Measurements from ENCODE around the gene UBE2R2. TPM values are rescaled to one million over a fixed set of nuclear protein-coding genes. Genes with fewer than 3 reads are reported as not detected.

Gene UBE2R2
- total and polyA plus RNA-seq, 2 donors (not counting 3 experiments of a cell fraction or from before 2014, with no cell fraction given) = 23.9 to 54.3 TPM

DNA sequence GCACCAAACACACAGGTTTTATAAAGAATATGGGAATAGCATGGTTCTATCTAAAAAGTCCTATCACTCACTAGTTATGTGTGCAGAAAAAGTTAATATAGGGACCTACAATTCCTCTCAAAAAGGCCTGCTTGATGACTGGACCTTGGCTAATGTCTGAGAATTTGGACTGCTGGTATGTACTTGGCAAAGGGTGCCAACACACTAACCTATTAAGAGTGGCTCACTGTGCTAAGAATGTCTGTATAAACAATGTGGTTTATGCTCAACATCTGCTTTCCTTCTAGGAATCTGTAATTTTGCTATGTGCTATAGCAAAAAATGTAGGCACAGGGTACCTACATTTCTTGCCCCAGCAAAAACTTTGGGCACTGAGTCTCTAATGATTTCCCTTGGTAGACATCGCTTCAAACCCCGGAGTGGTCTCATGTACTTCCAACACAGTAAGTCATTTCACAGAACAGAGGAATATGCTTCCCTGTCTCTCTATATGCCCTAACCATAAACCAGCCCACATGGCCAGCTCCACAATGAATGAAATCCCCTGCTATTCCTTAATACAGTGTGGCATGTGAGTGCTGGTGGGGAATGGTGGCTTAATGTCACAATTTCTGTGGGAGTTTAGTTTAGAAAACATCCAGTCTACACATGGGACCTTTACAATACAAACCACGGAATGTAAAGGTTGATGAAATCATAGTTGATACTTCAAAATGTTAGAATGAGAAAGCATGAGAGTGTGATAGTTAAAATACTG, 130.0 kb downstream of the UBE2R2 start:
- Histone ChIP-seq H3K36me3 (ENCODE audit: control insufficient read depth in 2 of 2, extremely low read depth in 1 of 2, insufficient read depth in 2 of 2, low read length in 2 of 2) (peaks cover 7 to 19% of the 10 kb centered on the region in 2 experiments), H2AFZ (ENCODE audit: low read depth, low read length) (no peak overlapping the region), H3K4me2 (ENCODE audit: insufficient read depth, low read length) (no peak overlapping the region), H3K27me3 (ENCODE audit: control insufficient read depth in 2 of 2, insufficient read depth in 2 of 2, low read length in 2 of 2) (no peaks in the 10 kb centered on the region), H3K9ac (replicated peaks; ENCODE audit: extremely low read depth, insufficient read depth, low read length) (no peak overlapping the region), H4K20me1 (replicated peaks; ENCODE audit: control insufficient read depth, extremely low read depth, insufficient read depth, low read length) (no peaks in the 10 kb centered on the region), H3K4me1 (ENCODE audit: control insufficient read depth, extremely low read depth, insufficient read depth, low read length) (peaks cover 24% of the 10 kb centered on the region), H3K79me2 (ENCODE audit: control insufficient read depth, insufficient read depth, low read length) (peaks cover 17% of the 10 kb centered on the region), H3K27ac (ENCODE audit: insufficient read depth, low read depth, low read length) (peak overlapping the region; percentile 39), H3K9me3 (replicated peaks; ENCODE audit: control insufficient read depth, insufficient read depth, low read length) (no peaks in the 10 kb centered on the region), H3K4me3 (replicated peaks in 1 of 3; ENCODE audit: insufficient read depth in 1 of 3, low read depth in 1 of 3, low read length in 3 of 3) (no peak overlapping the region), H3K9me1 (replicated peaks; ENCODE audit: control insufficient read depth, extremely low read depth, insufficient read depth, low read length) (no peaks in the 10 kb centered on the region)
- FAIRE-seq (no peak), DNase-seq (ENCODE audit: low read depth, low spot score) (peak; percentile 58)
- ChIA-PET POLR2A (no interaction called here), CTCF (no interaction called here)
- dilution Hi-C loops (cut with MboI; ENCODE audit: extremely low pct_ligation_motif_present, low sequenced_read_pairs) = no loop called here
- intact Hi-C loops (cut with micrococcal nuclease) = no loop called here
- peak; percentile 52 for TF ChIP-seq FOS (IDR thresholded peaks at IDR 0.05; ENCODE audit: borderline replicate concordance, insufficient read depth, low read length)
- no peak for TF ChIP-seq EZH2 (IDR thresholded peaks at IDR 0.05; ENCODE audit: borderline replicate concordance, low read depth, low read length, severe bottlenecking)
- peak; percentile 60 for TF ChIP-seq POLR2AphosphoS5 (IDR thresholded peaks at IDR 0.05; ENCODE audit: insufficient read depth, low read depth, low read length)
- TF ChIP-seq POLR2A (IDR thresholded peaks at IDR 0.05; ENCODE audit: low read depth, low read length) = no peak
- no peak for TF ChIP-seq MYC (IDR thresholded peaks at IDR 0.05; ENCODE audit: low read depth, low read length)
- no TSS peak for BruUV-seq (replicated peaks)

DNA sequence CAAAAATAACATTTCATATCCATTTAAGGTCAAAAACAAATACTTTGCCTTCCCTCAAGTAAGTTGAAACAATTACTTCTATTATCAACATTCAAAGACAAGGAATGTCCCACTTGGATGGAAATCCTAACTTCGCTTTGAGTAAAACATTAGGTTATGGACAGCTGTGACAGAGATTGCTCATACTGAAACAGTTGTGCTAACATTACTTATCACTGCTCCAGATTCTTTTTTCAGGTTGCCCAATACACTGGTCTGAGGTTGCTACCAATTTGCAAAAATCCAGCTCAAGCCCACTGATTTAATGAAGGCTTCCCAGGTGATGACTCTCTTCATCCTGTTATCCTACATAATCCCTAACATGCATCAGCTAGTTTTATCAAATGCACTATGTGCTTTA, 133.4 kb downstream of the UBE2R2 start:
- ChIA-PET CTCF (interaction anchor here (0.7 kb wide), 1 partner anchor 117 kb away, joined by 3 read pairs; no protein-coding TSS in a partner anchor), POLR2A (no interaction called here)
- H3K27me3 ChIP-seq (ENCODE audit: control insufficient read depth in 2 of 2, insufficient read depth in 2 of 2, low read length in 2 of 2) = no peaks in the 10 kb centered on the region
- H4K20me1 ChIP-seq (replicated peaks; ENCODE audit: control insufficient read depth, extremely low read depth, insufficient read depth, low read length) = no peaks in the 10 kb centered on the region
- H3K36me3 ChIP-seq (ENCODE audit: control insufficient read depth in 2 of 2, extremely low read depth in 1 of 2, insufficient read depth in 2 of 2, low read length in 2 of 2) = peaks cover 5 to 7% of the 10 kb centered on the region in 2 experiments
- dilution Hi-C loops (cut with MboI; ENCODE audit: extremely low pct_ligation_motif_present, low sequenced_read_pairs) (no loop called here), intact Hi-C loops (cut with micrococcal nuclease) (no loop called here)
- H3K4me1 ChIP-seq (ENCODE audit: control insufficient read depth, extremely low read depth, insufficient read depth, low read length) = peaks cover 27% of the 10 kb centered on the region
- H3K4me3 ChIP-seq (replicated peaks in 1 of 3; ENCODE audit: insufficient read depth in 1 of 3, low read depth in 1 of 3, low read length in 3 of 3) = no peak overlapping the region
- no peak overlapping the region for H3K4me2 ChIP-seq (ENCODE audit: insufficient read depth, low read length)
- peaks cover 17% of the 10 kb centered on the region for H3K79me2 ChIP-seq (ENCODE audit: control insufficient read depth, insufficient read depth, low read length)
- H3K9ac ChIP-seq (replicated peaks; ENCODE audit: extremely low read depth, insufficient read depth, low read length) = no peak overlapping the region
- H2AFZ ChIP-seq (ENCODE audit: low read depth, low read length) = no peak overlapping the region
- no TSS peak for BruUV-seq (replicated peaks)
- H3K27ac ChIP-seq (ENCODE audit: insufficient read depth, low read depth, low read length) = no peak overlapping the region
- no peaks in the 10 kb centered on the region for H3K9me3 ChIP-seq (replicated peaks; ENCODE audit: control insufficient read depth, insufficient read depth, low read length)
- H3K9me1 ChIP-seq (replicated peaks; ENCODE audit: control insufficient read depth, extremely low read depth, insufficient read depth, low read length) = no peaks in the 10 kb centered on the region
- DNase-seq (ENCODE audit: low read depth, low spot score) (no peak), FAIRE-seq (no peak)
- TF ChIP-seq JUN (IDR thresholded peaks at IDR 0.05; ENCODE audit: borderline replicate concordance, insufficient read depth, insufficient read length, low read depth) (no peak), EZH2 (IDR thresholded peaks at IDR 0.05; ENCODE audit: borderline replicate concordance, low read depth, low read length, severe bottlenecking) (no peak), GATA2 (IDR thresholded peaks at IDR 0.05; ENCODE audit: insufficient read depth, insufficient read length, low read depth, low read length) (no peak), FOS (IDR thresholded peaks at IDR 0.05; ENCODE audit: borderline replicate concordance, insufficient read depth, low read length) (no peak), POLR2AphosphoS5 (IDR thresholded peaks at IDR 0.05; ENCODE audit: insufficient read depth, low read depth, low read length) (no peak), MYC (IDR thresholded peaks at IDR 0.05; ENCODE audit: low read depth, low read length) (no peak), POLR2A (IDR thresholded peaks at IDR 0.05; ENCODE audit: low read depth, low read length) (no peak)
- TF ChIP-seq, protein P1, sequence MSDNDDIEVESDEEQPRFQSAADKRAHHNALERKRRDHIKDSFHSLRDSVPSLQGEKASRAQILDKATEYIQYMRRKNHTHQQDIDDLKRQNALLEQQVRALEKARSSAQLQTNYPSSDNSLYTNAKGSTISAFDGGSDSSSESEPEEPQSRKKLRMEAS (IDR thresholded peaks at IDR 0.05; ENCODE audit: insufficient read depth, insufficient read length) = no peak
- TF ChIP-seq, protein P2, sequence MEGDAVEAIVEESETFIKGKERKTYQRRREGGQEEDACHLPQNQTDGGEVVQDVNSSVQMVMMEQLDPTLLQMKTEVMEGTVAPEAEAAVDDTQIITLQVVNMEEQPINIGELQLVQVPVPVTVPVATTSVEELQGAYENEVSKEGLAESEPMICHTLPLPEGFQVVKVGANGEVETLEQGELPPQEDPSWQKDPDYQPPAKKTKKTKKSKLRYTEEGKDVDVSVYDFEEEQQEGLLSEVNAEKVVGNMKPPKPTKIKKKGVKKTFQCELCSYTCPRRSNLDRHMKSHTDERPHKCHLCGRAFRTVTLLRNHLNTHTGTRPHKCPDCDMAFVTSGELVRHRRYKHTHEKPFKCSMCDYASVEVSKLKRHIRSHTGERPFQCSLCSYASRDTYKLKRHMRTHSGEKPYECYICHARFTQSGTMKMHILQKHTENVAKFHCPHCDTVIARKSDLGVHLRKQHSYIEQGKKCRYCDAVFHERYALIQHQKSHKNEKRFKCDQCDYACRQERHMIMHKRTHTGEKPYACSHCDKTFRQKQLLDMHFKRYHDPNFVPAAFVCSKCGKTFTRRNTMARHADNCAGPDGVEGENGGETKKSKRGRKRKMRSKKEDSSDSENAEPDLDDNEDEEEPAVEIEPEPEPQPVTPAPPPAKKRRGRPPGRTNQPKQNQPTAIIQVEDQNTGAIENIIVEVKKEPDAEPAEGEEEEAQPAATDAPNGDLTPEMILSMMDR (IDR thresholded peaks at IDR 0.05; ENCODE audit: extremely low read depth in 1 of 2, insufficient read depth in 1 of 2, low read depth in 1 of 2, low read length in 2 of 2) = no peak
